ENCODE data around the gene HSPA12A. TPM values are rescaled to one million over a fixed set of nuclear protein-coding genes. Genes with fewer than 3 reads are reported as not detected.

HSPA12A gene
- total RNA-seq, 2 experiments from 2014 or later: 0.49 TPM; not detected in 1

DNA sequence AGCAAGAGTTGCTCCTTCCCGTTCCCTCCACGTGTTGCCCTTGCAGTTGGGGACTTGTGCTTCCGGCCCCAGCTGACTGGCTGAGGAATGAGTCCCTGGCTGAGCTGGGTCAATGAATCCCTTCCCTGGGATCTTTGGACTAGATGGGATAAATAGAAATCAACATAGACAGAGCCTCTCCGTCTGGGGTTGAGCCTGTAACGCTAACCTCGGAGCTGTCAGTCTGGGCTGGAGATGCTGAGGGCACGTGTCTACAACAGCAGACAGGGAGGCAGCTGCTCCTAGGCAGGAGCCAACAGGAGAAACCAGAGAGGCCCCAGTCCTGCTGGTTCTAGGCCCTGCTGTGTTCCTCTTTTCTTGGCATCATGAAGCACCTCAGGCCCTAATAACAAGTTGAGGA is 42.3 kb upstream of the HSPA12A start:
- H3K4me3 ChIP-seq (ENCODE audit: low read length): no peak overlapping the region
- ATAC-seq (ENCODE audit: poor library complexity) (no peak), DNase-seq (no peak)
- ChIA-PET POLR2A (no interaction called here), CTCF (no interaction called here)
- peaks cover 17% of the 10 kb centered on the region for H3K4me1 Mint-ChIP-seq (ENCODE audit: low read depth)
- peaks cover 36% of the 10 kb centered on the region for H3K27me3 Mint-ChIP-seq
- H3K36me3 ChIP-seq (ENCODE audit: insufficient read depth, low read length): no peaks in the 10 kb centered on the region
- H3K27me3 ChIP-seq (ENCODE audit: control insufficient read depth in 1 of 2, insufficient read depth in 2 of 2, low read length in 2 of 2): no peaks in the 10 kb centered on the region
- no peaks in the 10 kb centered on the region for H3K9me3 ChIP-seq (ENCODE audit: control insufficient read depth in 1 of 2, insufficient read depth in 1 of 2, low read length in 2 of 2)
- H3K27ac ChIP-seq (ENCODE audit: low read depth in 1 of 2, low read length in 2 of 2): no peak overlapping the region
- H3K36me3 Mint-ChIP-seq (ENCODE audit: low read depth): no peaks in the 10 kb centered on the region
- no peak overlapping the region for H3K4me3 Mint-ChIP-seq
- intact Hi-C loops (cut with DNase I, micrococcal nuclease): loop anchor here in 1 of 2 experiments (10.0 kb wide), 1 partner anchor 60 kb away; no protein-coding TSS in a partner anchor
- TF ChIP-seq, protein P1, sequence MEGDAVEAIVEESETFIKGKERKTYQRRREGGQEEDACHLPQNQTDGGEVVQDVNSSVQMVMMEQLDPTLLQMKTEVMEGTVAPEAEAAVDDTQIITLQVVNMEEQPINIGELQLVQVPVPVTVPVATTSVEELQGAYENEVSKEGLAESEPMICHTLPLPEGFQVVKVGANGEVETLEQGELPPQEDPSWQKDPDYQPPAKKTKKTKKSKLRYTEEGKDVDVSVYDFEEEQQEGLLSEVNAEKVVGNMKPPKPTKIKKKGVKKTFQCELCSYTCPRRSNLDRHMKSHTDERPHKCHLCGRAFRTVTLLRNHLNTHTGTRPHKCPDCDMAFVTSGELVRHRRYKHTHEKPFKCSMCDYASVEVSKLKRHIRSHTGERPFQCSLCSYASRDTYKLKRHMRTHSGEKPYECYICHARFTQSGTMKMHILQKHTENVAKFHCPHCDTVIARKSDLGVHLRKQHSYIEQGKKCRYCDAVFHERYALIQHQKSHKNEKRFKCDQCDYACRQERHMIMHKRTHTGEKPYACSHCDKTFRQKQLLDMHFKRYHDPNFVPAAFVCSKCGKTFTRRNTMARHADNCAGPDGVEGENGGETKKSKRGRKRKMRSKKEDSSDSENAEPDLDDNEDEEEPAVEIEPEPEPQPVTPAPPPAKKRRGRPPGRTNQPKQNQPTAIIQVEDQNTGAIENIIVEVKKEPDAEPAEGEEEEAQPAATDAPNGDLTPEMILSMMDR (IDR thresholded peaks at IDR 0.05): no peak
- peaks cover 9% of the 10 kb centered on the region for H3K4me1 ChIP-seq (ENCODE audit: insufficient read depth, low read length)
- H3K27ac Mint-ChIP-seq: no peak overlapping the region
- no peaks in the 10 kb centered on the region for H3K9me3 Mint-ChIP-seq

DNA sequence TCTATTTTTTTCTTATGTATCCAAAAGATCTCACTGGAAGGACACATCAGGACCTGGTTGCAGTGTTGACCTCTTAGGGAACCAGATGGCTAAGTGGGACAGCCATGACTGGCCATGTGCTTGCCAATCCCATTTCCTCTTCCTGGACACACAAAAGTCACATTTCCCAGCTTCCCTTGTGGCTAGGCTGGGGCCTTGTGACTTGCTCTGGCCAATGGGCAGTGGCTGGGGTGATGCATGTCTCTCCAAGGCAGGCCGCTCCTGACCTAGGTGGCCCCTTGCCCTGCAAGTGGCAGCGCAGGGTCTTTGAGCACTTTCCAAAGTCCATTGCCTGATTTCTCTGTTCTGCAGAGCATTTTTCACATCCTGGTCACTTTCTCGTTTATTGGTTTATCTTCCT is 41.7 kb upstream of the HSPA12A start:
- ATAC-seq (ENCODE audit: poor library complexity): no peak
- H3K27ac ChIP-seq (ENCODE audit: low read depth in 1 of 2, low read length in 2 of 2): no peak overlapping the region
- no peaks in the 10 kb centered on the region for H3K36me3 ChIP-seq (ENCODE audit: insufficient read depth, low read length)
- ChIA-PET CTCF (no interaction called here), POLR2A (no interaction called here)
- Mint-ChIP-seq H3K27me3 (peaks cover 34% of the 10 kb centered on the region), H3K4me1 (ENCODE audit: low read depth) (peaks cover 17% of the 10 kb centered on the region), H3K36me3 (ENCODE audit: low read depth) (no peaks in the 10 kb centered on the region), H3K4me3 (no peak overlapping the region), H3K27ac (no peak overlapping the region), H3K9me3 (no peaks in the 10 kb centered on the region)
- TF ChIP-seq, protein P1 (IDR thresholded peaks at IDR 0.05): no peak
- intact Hi-C loops (cut with DNase I, micrococcal nuclease): loop anchor here in 1 of 2 experiments (10.0 kb wide), 1 partner anchor 59 kb away; no protein-coding TSS in a partner anchor
- peaks cover 9% of the 10 kb centered on the region for H3K4me1 ChIP-seq (ENCODE audit: insufficient read depth, low read length)
- DNase-seq: no peak
- H3K9me3 ChIP-seq (ENCODE audit: control insufficient read depth in 1 of 2, insufficient read depth in 1 of 2, low read length in 2 of 2): no peaks in the 10 kb centered on the region
- H3K27me3 ChIP-seq (ENCODE audit: control insufficient read depth in 1 of 2, insufficient read depth in 2 of 2, low read length in 2 of 2): no peaks in the 10 kb centered on the region
- no peak overlapping the region for H3K4me3 ChIP-seq (ENCODE audit: low read length)

DNA sequence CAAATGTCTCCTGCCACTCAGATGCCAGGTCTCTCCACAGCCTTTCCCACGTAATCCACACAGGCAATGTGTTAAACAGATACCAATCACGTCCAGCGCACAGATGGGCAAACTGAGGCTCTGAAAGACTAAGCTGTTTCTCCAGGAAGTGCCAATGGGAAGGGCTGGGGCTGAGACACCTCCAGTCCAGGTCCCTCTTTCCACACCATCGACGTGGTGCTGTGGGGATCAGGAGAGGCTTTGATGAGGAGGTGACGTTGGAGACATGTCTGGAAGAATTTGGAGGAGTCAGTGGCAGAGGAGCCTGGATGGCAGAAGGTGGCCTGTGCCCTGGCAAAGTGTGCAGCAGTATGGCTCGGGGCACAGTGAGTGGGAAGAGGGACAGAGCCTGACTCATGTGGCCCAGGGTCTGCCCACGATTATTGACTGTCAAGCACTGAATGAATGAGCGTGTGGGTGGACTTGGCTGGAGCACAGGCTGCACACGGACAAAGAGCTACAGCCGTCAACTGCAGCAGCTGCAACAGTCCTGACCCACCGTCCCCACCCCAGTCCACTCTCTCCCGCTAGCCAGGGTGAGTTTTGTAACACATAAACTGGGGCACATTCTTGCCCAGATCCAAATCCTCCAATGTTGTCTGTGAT is 40.8 kb upstream of the HSPA12A start:
- DNase-seq: no peak
- Mint-ChIP-seq H3K4me1 (ENCODE audit: low read depth) (peaks cover 13% of the 10 kb centered on the region), H3K9me3 (no peaks in the 10 kb centered on the region), H3K36me3 (ENCODE audit: low read depth) (no peaks in the 10 kb centered on the region), H3K27ac (no peak overlapping the region), H3K27me3 (peaks cover 30% of the 10 kb centered on the region), H3K4me3 (no peak overlapping the region)
- CTCF ChIA-PET: no interaction called here
- Histone ChIP-seq H3K4me1 (ENCODE audit: insufficient read depth, low read length) (peaks cover 8% of the 10 kb centered on the region), H3K36me3 (ENCODE audit: insufficient read depth, low read length) (no peaks in the 10 kb centered on the region), H3K9me3 (ENCODE audit: control insufficient read depth in 1 of 2, insufficient read depth in 1 of 2, low read length in 2 of 2) (no peaks in the 10 kb centered on the region), H3K4me3 (ENCODE audit: low read length) (no peak overlapping the region), H3K27ac (ENCODE audit: low read depth in 1 of 2, low read length in 2 of 2) (no peak overlapping the region), H3K27me3 (ENCODE audit: control insufficient read depth in 1 of 2, insufficient read depth in 2 of 2, low read length in 2 of 2) (no peaks in the 10 kb centered on the region)
- TF ChIP-seq, protein P1 (IDR thresholded peaks at IDR 0.05): no peak
- ATAC-seq (ENCODE audit: poor library complexity): no peak
- intact Hi-C loops (cut with DNase I, micrococcal nuclease): loop anchor here in 1 of 2 experiments (10.0 kb wide), 1 partner anchor 58 kb away; no protein-coding TSS in a partner anchor
- POLR2A ChIA-PET: no interaction called here

Measured in CD4-positive, alpha-beta T cell (primary cell).